Ishikawa (cell line): ENCODE results near the gene PTPRJ.

ENCODE experiments used
- CEBPB ChIP-seq: IDR thresholded peaks from 2 replicates; pipeline ENCODE4 v1.6.1; 2012
- CREB1 ChIP-seq: IDR thresholded peaks from 2 replicates; pipeline ENCODE4 v1.6.1; 2012; ENCODE audit warnings: low read depth
- EP300 ChIP-seq: IDR thresholded peaks from 2 replicates; pipeline ENCODE4 v1.6.1; 2012; ENCODE audit warnings: borderline replicate concordance
- FOXM1 ChIP-seq: IDR thresholded peaks from 2 replicates; pipeline ENCODE4 v1.6.1; 2012; ENCODE audit warnings: low read depth, borderline replicate concordance
- MAX ChIP-seq: IDR thresholded peaks from 2 replicates; pipeline ENCODE4 v1.6.1; 2012
- NFIC ChIP-seq: IDR thresholded peaks from 2 replicates; pipeline ENCODE4 v1.6.1; 2012
- RAD21 ChIP-seq: IDR thresholded peaks from 2 replicates; pipeline ENCODE4 v1.6.1; 2012; ENCODE audit warnings: low read depth
- REST ChIP-seq: IDR thresholded peaks from 2 replicates; pipeline ENCODE4 v1.6.1; 2012; ENCODE audit warnings: low read depth, mild to moderate bottlenecking
- TAF1 ChIP-seq: IDR thresholded peaks from 2 replicates; pipeline ENCODE4 v1.6.1; 2012; ENCODE audit warnings: low read depth, mild to moderate bottlenecking
- TCF12 ChIP-seq: IDR thresholded peaks from 2 replicates; pipeline ENCODE4 v1.6.1; 2012; ENCODE audit warnings: low read depth
- TEAD4 ChIP-seq: IDR thresholded peaks from 2 replicates; pipeline ENCODE4 v1.6.1; 2012
- YY1 ChIP-seq: IDR thresholded peaks from 2 replicates; pipeline ENCODE4 v1.6.1; 2012; ENCODE audit warnings: low read depth
- TF ChIP-seq, protein P1 (sequence below): IDR thresholded peaks from 2 replicates; pipeline ENCODE4 v1.6.1; 2012

DNA sequence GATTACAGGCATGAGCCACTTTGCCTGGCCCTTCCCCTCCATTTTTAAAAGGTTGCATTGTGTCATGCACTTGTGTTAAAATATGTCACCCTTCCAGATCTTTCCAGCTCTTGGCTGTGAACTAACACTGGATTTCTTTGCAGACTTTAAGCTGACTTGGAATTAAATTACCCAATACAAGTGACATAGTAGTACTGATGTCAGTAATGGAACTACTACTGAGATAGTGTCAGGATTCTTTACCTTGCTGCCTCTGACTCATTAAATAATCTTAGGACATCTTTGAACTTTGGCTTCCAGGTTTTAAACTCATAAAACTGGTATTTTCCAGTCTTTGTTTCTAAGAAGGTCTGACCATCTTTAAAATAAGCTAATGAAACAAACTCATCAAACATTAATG is 184.5 kb downstream of the PTPRJ start:
- TF ChIP-seq TAF1, result no peak
- no peak for TF ChIP-seq MAX
- TF ChIP-seq CREB1, result no peak
- TF ChIP-seq CEBPB, result no peak
- no peak for TF ChIP-seq FOXM1
- no peak for TF ChIP-seq YY1
- no peak for TF ChIP-seq RAD21
- TF ChIP-seq REST, result no peak
- TF ChIP-seq TEAD4, result no peak
- TF ChIP-seq, protein P1, sequence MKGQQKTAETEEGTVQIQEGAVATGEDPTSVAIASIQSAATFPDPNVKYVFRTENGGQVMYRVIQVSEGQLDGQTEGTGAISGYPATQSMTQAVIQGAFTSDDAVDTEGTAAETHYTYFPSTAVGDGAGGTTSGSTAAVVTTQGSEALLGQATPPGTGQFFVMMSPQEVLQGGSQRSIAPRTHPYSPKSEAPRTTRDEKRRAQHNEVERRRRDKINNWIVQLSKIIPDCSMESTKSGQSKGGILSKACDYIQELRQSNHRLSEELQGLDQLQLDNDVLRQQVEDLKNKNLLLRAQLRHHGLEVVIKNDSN, result no peak
- no peak for TF ChIP-seq EP300
- no peak for TF ChIP-seq NFIC
- no peak for TF ChIP-seq TCF12
